Gastroesophageal sphincter (tissue), 4 donors: Measurements from ENCODE around the gene TTC23. TPM values are rescaled to one million over a fixed set of nuclear protein-coding genes. Genes with fewer than 3 reads are reported as not detected.

Source experiments
- ATAC-seq: fragments of 150-250 bp; one replicate; pipeline ENCODE4 v1.9.1; 2016; ENCODE audit warnings: mild to moderate bottlenecking, moderate library complexity
- H3K27ac ChIP-seq, 4 donors: fragments of 200-600 bp; sonication (generic) in 3 of 4; 1 replicate in 3 of 4; 2 replicates in 1 of 4; pipeline ENCODE4 v1.5.1; 2016 to 2019
- H3K27me3 ChIP-seq: fragments of 200-600 bp; sonication (generic); one replicate; pipeline ENCODE4 v1.5.1; 2019
- H3K36me3 ChIP-seq, 2 donors: fragments of 200-600 bp; sonication (generic); one replicate each; pipeline ENCODE4 v1.5.1; 2019; ENCODE audit warnings: control low read depth in 1 of 2
- H3K4me1 ChIP-seq, 3 donors: fragments of 200-600 bp; sonication (generic); 1 replicate in 2 of 3; 2 replicates in 1 of 3; pipeline ENCODE4 v1.5.1; 2016 to 2019; ENCODE audit warnings: control low read depth in 2 of 3
- H3K4me3 ChIP-seq, 2 donors: fragments of 200-600 bp; sonication (generic); one replicate each; pipeline ENCODE4 v1.5.1; 2019; ENCODE audit warnings: mild to moderate bottlenecking in 1 of 2, moderate library complexity in 1 of 2
- H3K9me3 ChIP-seq, 3 donors: fragments of 200-600 bp; sonication (generic); one replicate each; pipeline ENCODE4 v1.5.1; 2017 to 2019; ENCODE audit warnings: control low read depth in 2 of 3
- CTCF ChIP-seq, 4 experiments: fragments of 200-600 bp in 2 of 4; fragments of 450-650 bp in 2 of 4; sonication (generic) in 1 of 4; IDR thresholded peaks; one replicate each; pipeline ENCODE4 v1.5.1; 2017 to 2019; ENCODE audit warnings: antibody characterized with exemption in 4 of 4, mild to moderate bottlenecking in 2 of 4, moderate library complexity in 2 of 4
- EP300 ChIP-seq: sonication (generic); formaldehyde crosslinking; IDR thresholded peaks from one replicate; pipeline ENCODE4 v1.6.1; 2017; ENCODE audit warnings: antibody characterized with exemption, mild to moderate bottlenecking
- POLR2A ChIP-seq, 2 donors: fragments of 450-650 bp; IDR thresholded peaks; one replicate each; pipeline ENCODE4 v1.6.1; 2017; ENCODE audit warnings: antibody characterized with exemption in 2 of 2, mild to moderate bottlenecking in 2 of 2, moderate library complexity in 1 of 2
- POLR2AphosphoS5 ChIP-seq: sonication (generic); formaldehyde crosslinking; IDR thresholded peaks from one replicate; pipeline ENCODE4 v1.6.1; 2017; ENCODE audit warnings: antibody characterized with exemption
- WGBS, 2 donors: methylation state at CpG; one replicate each; pipeline ENCODE4 v1.1.5; 2018; ENCODE audit warnings: low coverage in 1 of 2; 5-methylcytosine and 5-hydroxymethylcytosine counted together
- total RNA-seq, 4 donors: library from RNA; depleted of rRNA; stranded (reverse); fragments of >200 nt; gene quantifications; one replicate each; pipeline ENCODE4 v1.1.0, GENCODE V29; 2016

The TTC23 gene
- total RNA-seq: 10 to 100 TPM; 13.7 to 33.3 (median 20.0) TPM

GRCh38 chr15:99249270-99249841, at the start of gene TTC23:
Gene TTC23 (minus strand): TSS chr15:99249581. CDS start chr15:99228712, 20,869 bp downstream.
- H3K4me1 ChIP-seq: peaks cover 5 to 58% (median 10%) of the 10 kb centered on the region in 3 donors
- peaks cover 0 to 6% of the 10 kb centered on the region in 2 donors for H3K36me3 ChIP-seq
- peak within 1 kb of the TSS; percentile 80 to 100 for H3K4me3 ChIP-seq
- ATAC-seq: peak; percentile 50
- TF ChIP-seq CTCF (IDR thresholded peaks at IDR 0.05) (no peak), POLR2AphosphoS5 (peak; percentile 47)
- no peaks in the 10 kb centered on the region for H3K9me3 ChIP-seq
- H3K27ac ChIP-seq: peak within 1 kb of the TSS; percentile 94 to 96 (median 94)
- WGBS, 2 donors: 0% methylated on average over 13 to 14 of the region's 14 CpGs
- H3K27me3 ChIP-seq: no peaks in the 10 kb centered on the region

GRCh38 chr15:99296386-99296785, 47.0 kb upstream of the TTC23 start:
- Histone ChIP-seq H3K9me3 (no peaks in the 10 kb centered on the region), H3K36me3 (peaks cover 0 to 9% of the 10 kb centered on the region in 2 donors), H3K4me3 (no peak overlapping the region), H3K4me1 (peaks cover 0 to 19% (median 0%) of the 10 kb centered on the region in 3 donors), H3K27ac (peak overlapping the region in 3 of 4 donors; percentile 7 to 46 (median 25)), H3K27me3 (no peaks in the 10 kb centered on the region)
- TF ChIP-seq POLR2A (IDR thresholded peaks at IDR 0.05) (no peak), EP300 (no peak), CTCF (IDR thresholded peaks at IDR 0.05) (no peak), POLR2AphosphoS5 (no peak)
- ATAC-seq: no peak
- 25 to 73% methylated on average over 2 of the region's 2 CpGs for WGBS, 2 donors

GRCh38 chr15:99295840-99296239, 46.5 kb upstream of the TTC23 start:
- Histone ChIP-seq H3K36me3 (peaks cover 0 to 9% of the 10 kb centered on the region in 2 donors), H3K4me1 (peaks cover 0 to 19% (median 0%) of the 10 kb centered on the region in 3 donors), H3K27ac (peak overlapping the region in 2 of 4 donors; percentile 7 to 25), H3K4me3 (no peak overlapping the region), H3K27me3 (no peaks in the 10 kb centered on the region), H3K9me3 (no peaks in the 10 kb centered on the region)
- TF ChIP-seq POLR2A (IDR thresholded peaks at IDR 0.05) (no peak), CTCF (IDR thresholded peaks at IDR 0.05) (no peak)
- no peak for ATAC-seq

GRCh38 chr15:99291643-99292042, 42.3 kb upstream of the TTC23 start:
- H3K9me3 ChIP-seq: no peaks in the 10 kb centered on the region
- H3K27me3 ChIP-seq: no peaks in the 10 kb centered on the region
- TF ChIP-seq POLR2AphosphoS5 (no peak), EP300 (no peak), CTCF (IDR thresholded peaks at IDR 0.05) (no peak), POLR2A (IDR thresholded peaks at IDR 0.05) (no peak)
- no peak overlapping the region for H3K27ac ChIP-seq
- H3K4me1 ChIP-seq: peaks cover 0 to 8% (median 0%) of the 10 kb centered on the region in 3 donors
- no peak overlapping the region for H3K4me3 ChIP-seq
- ATAC-seq: no peak
- H3K36me3 ChIP-seq: peaks cover 0 to 20% of the 10 kb centered on the region in 2 donors

GRCh38 chr15:99283717-99284116, 34.3 kb upstream of the TTC23 start:
- peaks cover 0 to 10% (median 0%) of the 10 kb centered on the region in 3 donors for H3K4me1 ChIP-seq
- ATAC-seq: no peak
- H3K36me3 ChIP-seq: peaks cover 0 to 3% of the 10 kb centered on the region in 2 donors
- no peaks in the 10 kb centered on the region for H3K27me3 ChIP-seq
- no peaks in the 10 kb centered on the region for H3K9me3 ChIP-seq
- no peak overlapping the region for H3K4me3 ChIP-seq
- no peak overlapping the region for H3K27ac ChIP-seq
- TF ChIP-seq CTCF (IDR thresholded peaks at IDR 0.05) (no peak), POLR2AphosphoS5 (no peak), POLR2A (IDR thresholded peaks at IDR 0.05) (no peak), EP300 (no peak)
